ENCODE results near the gene PRRC2B.
A peak's percentile ranks its signal among the peaks of the same experiment; 100 is the strongest.
"Not testable (repeated sequence)": the region's sequence is repeated elsewhere in the genome, so short reads cannot be mapped to it uniquely, and the experiment has no call there.

The PRRC2B gene

GRCh38 chr9:131365546-131365945 is 28.3 kb upstream of the PRRC2B start:
- Histone ChIP-seq H3K9me3 (ENCODE audit: control insufficient read depth in 1 of 2, low read length in 2 of 2) (no peaks in the 10 kb centered on the region), H3K27me3 (ENCODE audit: low read depth, low read length) (no peaks in the 10 kb centered on the region), H3K36me3 (ENCODE audit: control insufficient read depth in 1 of 2, insufficient read depth in 2 of 2, low read length in 2 of 2) (no peaks in the 10 kb centered on the region), H3K27ac (ENCODE audit: low read length) (no peak overlapping the region), H3K4me1 (ENCODE audit: control insufficient read depth in 1 of 2, insufficient read depth in 2 of 2, low read length in 2 of 2) (no peaks in the 10 kb centered on the region), H3K4me3 (ENCODE audit: low read depth in 1 of 2, low read length in 2 of 2) (no peak overlapping the region)

GRCh38 chr9:131366761-131367401 is 27.0 kb upstream of the PRRC2B start:
- Histone ChIP-seq H3K9me3 (ENCODE audit: control insufficient read depth in 1 of 2, low read length in 2 of 2) (no peaks in the 10 kb centered on the region), H3K27me3 (ENCODE audit: low read depth, low read length) (no peaks in the 10 kb centered on the region), H3K36me3 (ENCODE audit: control insufficient read depth in 1 of 2, insufficient read depth in 2 of 2, low read length in 2 of 2) (no peaks in the 10 kb centered on the region), H3K27ac (ENCODE audit: low read length) (no peak overlapping the region), H3K4me3 (ENCODE audit: low read depth in 1 of 2, low read length in 2 of 2) (no peak overlapping the region), H3K4me1 (ENCODE audit: control insufficient read depth in 1 of 2, insufficient read depth in 2 of 2, low read length in 2 of 2) (peaks cover 0 to 1% of the 10 kb centered on the region in 2 donors)

GRCh38 chr9:131367450-131367849 is 26.4 kb upstream of the PRRC2B start:
- Histone ChIP-seq H3K4me3 (ENCODE audit: low read depth in 1 of 2, low read length in 2 of 2) (no peak overlapping the region), H3K9me3 (ENCODE audit: control insufficient read depth in 1 of 2, low read length in 2 of 2) (no peaks in the 10 kb centered on the region), H3K27ac (ENCODE audit: low read length) (no peak overlapping the region), H3K36me3 (ENCODE audit: control insufficient read depth in 1 of 2, insufficient read depth in 2 of 2, low read length in 2 of 2) (no peaks in the 10 kb centered on the region), H3K27me3 (ENCODE audit: low read depth, low read length) (no peaks in the 10 kb centered on the region), H3K4me1 (ENCODE audit: control insufficient read depth in 1 of 2, insufficient read depth in 2 of 2, low read length in 2 of 2) (peaks cover 1 to 7% of the 10 kb centered on the region in 2 donors)

GRCh38 chr9:131370638-131371037 is 23.2 kb upstream of the PRRC2B start:
- Histone ChIP-seq H3K36me3 (ENCODE audit: control insufficient read depth in 1 of 2, insufficient read depth in 2 of 2, low read length in 2 of 2) (no peaks in the 10 kb centered on the region), H3K27me3 (ENCODE audit: low read depth, low read length) (no peaks in the 10 kb centered on the region), H3K4me3 (ENCODE audit: low read depth in 1 of 2, low read length in 2 of 2) (no peak overlapping the region), H3K9me3 (ENCODE audit: control insufficient read depth in 1 of 2, low read length in 2 of 2) (no peaks in the 10 kb centered on the region), H3K27ac (ENCODE audit: low read length) (no peak overlapping the region), H3K4me1 (ENCODE audit: control insufficient read depth in 1 of 2, insufficient read depth in 2 of 2, low read length in 2 of 2) (peaks cover 6 to 8% of the 10 kb centered on the region in 2 donors)

GRCh38 chr9:131372599-131372973 is 21.3 kb upstream of the PRRC2B start:
- not testable (repeated sequence) for H3K36me3 ChIP-seq (ENCODE audit: control insufficient read depth in 1 of 2, insufficient read depth in 2 of 2, low read length in 2 of 2); H3K27me3 ChIP-seq (ENCODE audit: low read depth, low read length); H3K9me3 ChIP-seq (ENCODE audit: control insufficient read depth in 1 of 2, low read length in 2 of 2); H3K4me1 ChIP-seq (ENCODE audit: control insufficient read depth in 1 of 2, insufficient read depth in 2 of 2, low read length in 2 of 2)
- Histone ChIP-seq H3K4me3 (ENCODE audit: low read depth in 1 of 2, low read length in 2 of 2) (peak overlapping the region; percentile 71 to 78), H3K27ac (ENCODE audit: low read length) (peak overlapping the region; percentile 87)

GRCh38 chr9:131374638-131375037 is 19.2 kb upstream of the PRRC2B start:
- H3K9me3 ChIP-seq (ENCODE audit: control insufficient read depth in 1 of 2, low read length in 2 of 2); H3K4me1 ChIP-seq (ENCODE audit: control insufficient read depth in 1 of 2, insufficient read depth in 2 of 2, low read length in 2 of 2); H3K27me3 ChIP-seq (ENCODE audit: low read depth, low read length); H3K36me3 ChIP-seq (ENCODE audit: control insufficient read depth in 1 of 2, insufficient read depth in 2 of 2, low read length in 2 of 2); H3K4me3 ChIP-seq (ENCODE audit: low read depth in 1 of 2, low read length in 2 of 2); H3K27ac ChIP-seq (ENCODE audit: low read length): not testable (repeated sequence)

- no peaks in the 10 kb centered on the region for H3K27me3 ChIP-seq (ENCODE audit: low read depth, low read length)
- H3K4me1 ChIP-seq (ENCODE audit: control insufficient read depth in 1 of 2, insufficient read depth in 2 of 2, low read length in 2 of 2): peaks cover 0 to 5% of the 10 kb centered on the region in 2 donors
- no peaks in the 10 kb centered on the region for H3K9me3 ChIP-seq (ENCODE audit: control insufficient read depth in 1 of 2, low read length in 2 of 2)
- H3K4me3 ChIP-seq (ENCODE audit: low read depth in 1 of 2, low read length in 2 of 2): no peak overlapping the region
- no peaks in the 10 kb centered on the region for H3K36me3 ChIP-seq (ENCODE audit: control insufficient read depth in 1 of 2, insufficient read depth in 2 of 2, low read length in 2 of 2)
- H3K27ac ChIP-seq (ENCODE audit: low read length): no peak overlapping the region
These were observed 14.8 kb upstream of the PRRC2B start for GRCh38 chr9:131379056-131379455.

- Histone ChIP-seq H3K36me3 (ENCODE audit: control insufficient read depth in 1 of 2, insufficient read depth in 2 of 2, low read length in 2 of 2) (no peaks in the 10 kb centered on the region), H3K4me1 (ENCODE audit: control insufficient read depth in 1 of 2, insufficient read depth in 2 of 2, low read length in 2 of 2) (peaks cover 0 to 5% of the 10 kb centered on the region in 2 donors), H3K27ac (ENCODE audit: low read length) (peak overlapping the region; percentile 53), H3K9me3 (ENCODE audit: control insufficient read depth in 1 of 2, low read length in 2 of 2) (no peaks in the 10 kb centered on the region), H3K27me3 (ENCODE audit: low read depth, low read length) (no peaks in the 10 kb centered on the region), H3K4me3 (ENCODE audit: low read depth in 1 of 2, low read length in 2 of 2) (no peak overlapping the region)
These were observed 10.8 kb upstream of the PRRC2B start for GRCh38 chr9:131382850-131383729.

GRCh38 chr9:131385296-131385695 is 8.6 kb upstream of the PRRC2B start:
- Histone ChIP-seq H3K27me3 (ENCODE audit: low read depth, low read length) (no peaks in the 10 kb centered on the region), H3K36me3 (ENCODE audit: control insufficient read depth in 1 of 2, insufficient read depth in 2 of 2, low read length in 2 of 2) (no peaks in the 10 kb centered on the region), H3K27ac (ENCODE audit: low read length) (no peak overlapping the region), H3K4me3 (ENCODE audit: low read depth in 1 of 2, low read length in 2 of 2) (no peak overlapping the region), H3K4me1 (ENCODE audit: control insufficient read depth in 1 of 2, insufficient read depth in 2 of 2, low read length in 2 of 2) (peaks cover 0 to 5% of the 10 kb centered on the region in 2 donors), H3K9me3 (ENCODE audit: control insufficient read depth in 1 of 2, low read length in 2 of 2) (no peaks in the 10 kb centered on the region)

- Histone ChIP-seq H3K9me3 (ENCODE audit: control insufficient read depth in 1 of 2, low read length in 2 of 2) (no peaks in the 10 kb centered on the region), H3K4me1 (ENCODE audit: control insufficient read depth in 1 of 2, insufficient read depth in 2 of 2, low read length in 2 of 2) (peaks cover 0 to 5% of the 10 kb centered on the region in 2 donors), H3K36me3 (ENCODE audit: control insufficient read depth in 1 of 2, insufficient read depth in 2 of 2, low read length in 2 of 2) (no peaks in the 10 kb centered on the region), H3K4me3 (ENCODE audit: low read depth in 1 of 2, low read length in 2 of 2) (no peak overlapping the region), H3K27ac (ENCODE audit: low read length) (no peak overlapping the region), H3K27me3 (ENCODE audit: low read depth, low read length) (no peaks in the 10 kb centered on the region)
These were observed 7.6 kb upstream of the PRRC2B start for GRCh38 chr9:131386281-131386680.

GRCh38 chr9:131387394-131387793 is 6.5 kb upstream of the PRRC2B start:
- no peak overlapping the region for H3K27ac ChIP-seq (ENCODE audit: low read length)
- no peaks in the 10 kb centered on the region for H3K9me3 ChIP-seq (ENCODE audit: control insufficient read depth in 1 of 2, low read length in 2 of 2)
- H3K4me1 ChIP-seq (ENCODE audit: control insufficient read depth in 1 of 2, insufficient read depth in 2 of 2, low read length in 2 of 2): peaks cover 0 to 5% of the 10 kb centered on the region in 2 donors
- H3K27me3 ChIP-seq (ENCODE audit: low read depth, low read length): no peaks in the 10 kb centered on the region
- H3K36me3 ChIP-seq (ENCODE audit: control insufficient read depth in 1 of 2, insufficient read depth in 2 of 2, low read length in 2 of 2): no peaks in the 10 kb centered on the region
- H3K4me3 ChIP-seq (ENCODE audit: low read depth in 1 of 2, low read length in 2 of 2): no peak overlapping the region
